Neural cell (in vitro differentiated cells): ENCODE measurements around the gene GRB2. TPM values are rescaled to one million over a fixed set of nuclear protein-coding genes. Genes with fewer than 3 reads are reported as not detected.

Experiments used
- H2AFZ ChIP-seq: fragments of 200-600, 300-800 bp; sonication (generic), shearing (Covaris generic); 2 replicates; pipeline ENCODE4 v1.6.0; 2014; ENCODE audit warnings: low read depth, mild to moderate bottlenecking, antibody characterized with exemption, low read length, moderate library complexity
- H3F3A ChIP-seq: fragments of 200-600 bp; shearing (Covaris generic); 2 replicates; pipeline ENCODE4 v1.6.1; 2016; ENCODE audit warnings: mild to moderate bottlenecking, moderate library complexity, mixed read lengths, antibody characterized with exemption, low read length; ENCODE audit not compliant: insufficient read depth, poor library complexity, severe bottlenecking
- H3K27ac ChIP-seq: fragments of 200-600, 300-800 bp; sonication (generic), shearing (Covaris generic); 2 replicates; pipeline ENCODE4 v1.5.1; 2014; ENCODE audit warnings: mild to moderate bottlenecking, low read length, moderate library complexity
- H3K27me3 ChIP-seq: fragments of 300-800, 200-600 bp; sonication (generic), shearing (Covaris generic); 2 replicates; pipeline ENCODE4 v1.6.0; 2014; ENCODE audit warnings: mild to moderate bottlenecking, low read depth, low read length, moderate library complexity; ENCODE audit not compliant: insufficient read depth
- H3K36me3 ChIP-seq: fragments of 300-800, 200-600 bp; sonication (generic), shearing (Covaris generic); 2 replicates; pipeline ENCODE4 v1.5.1; 2014; ENCODE audit warnings: mild to moderate bottlenecking, antibody characterized with exemption, low read length, moderate library complexity; ENCODE audit not compliant: insufficient read depth
- H3K4me2 ChIP-seq: fragments of 300-800, 200-600 bp; sonication (generic), shearing (Covaris generic); 2 replicates; pipeline ENCODE4 v1.6.0; 2014; ENCODE audit warnings: mild to moderate bottlenecking, low read length
- H3K4me3 ChIP-seq: fragments of 300-800, 200-600 bp; sonication (generic), shearing (Covaris generic); 2 replicates; pipeline ENCODE4 v1.5.1; 2014; ENCODE audit warnings: mild to moderate bottlenecking, low read length, moderate library complexity
- H3K79me2 ChIP-seq: fragments of 200-600 bp; shearing (Covaris generic); replicated peaks from 2 replicates; pipeline ENCODE4 v1.6.0; 2014; ENCODE audit warnings: mild to moderate bottlenecking, low read length, moderate library complexity; ENCODE audit not compliant: insufficient read depth
- H3K9ac ChIP-seq: fragments of 300-800, 200-600 bp; sonication (generic), shearing (Covaris generic); 2 replicates; pipeline ENCODE4 v1.6.1; 2016; ENCODE audit warnings: mild to moderate bottlenecking, low read length, mixed read lengths
- H3K9me2 ChIP-seq: fragments of 200-600 bp; shearing (Covaris generic); 2 replicates; pipeline ENCODE4 v1.6.1; 2016; ENCODE audit warnings: mild to moderate bottlenecking, low read length, mixed read lengths; ENCODE audit not compliant: insufficient read depth
- H3K9me3 ChIP-seq: fragments of 200-600, 300-800 bp; sonication (generic), shearing (Covaris generic); 2 replicates; pipeline ENCODE4 v1.6.1; 2016; ENCODE audit warnings: mild to moderate bottlenecking, mixed run types, low read length, moderate library complexity, mixed read lengths
- H4K20me1 ChIP-seq: fragments of 200-600 bp; shearing (Covaris generic); 2 replicates; pipeline ENCODE4 v1.6.1; 2016; ENCODE audit warnings: mild to moderate bottlenecking, mixed run types; ENCODE audit not compliant: insufficient read depth
- CTCF ChIP-seq: fragments of 450-650 bp; IDR thresholded peaks from 2 replicates; pipeline ENCODE4 v1.5.1; 2014; ENCODE audit warnings: antibody characterized with exemption, mild to moderate bottlenecking, moderate library complexity; ENCODE audit not compliant: poor library complexity, severe bottlenecking
- EP300 ChIP-seq: fragments of 450-650 bp; conservative IDR thresholded peaks from 2 replicates; pipeline ENCODE4 v1.6.1; 2014; ENCODE audit warnings: antibody characterized with exemption, mild to moderate bottlenecking, moderate library complexity; ENCODE audit not compliant: poor library complexity, severe bottlenecking
- EZH2 ChIP-seq: fragments of 200-600, 300-800 bp; shearing (Covaris generic), sonication (generic); IDR thresholded peaks from 2 replicates; pipeline ENCODE4 v1.6.1; 2014; ENCODE audit warnings: antibody characterized with exemption, low read length, borderline replicate concordance, mild to moderate bottlenecking; ENCODE audit not compliant: insufficient read depth, poor library complexity, severe bottlenecking
- MXI1 ChIP-seq: fragments of 450-650 bp; conservative IDR thresholded peaks from 2 replicates; pipeline ENCODE4 v1.6.1; 2014; ENCODE audit warnings: antibody characterized with exemption, mild to moderate bottlenecking; ENCODE audit not compliant: poor library complexity, severe bottlenecking
- POLR2AphosphoS5 ChIP-seq: IDR thresholded peaks from 2 replicates; pipeline ENCODE4 v1.6.1; 2012
- RAD21 ChIP-seq: fragments of 450-650 bp; conservative IDR thresholded peaks from 2 replicates; pipeline ENCODE4 v1.6.1; 2014; ENCODE audit warnings: antibody characterized with exemption, mild to moderate bottlenecking, moderate library complexity
- REST ChIP-seq: IDR thresholded peaks from 2 replicates; pipeline ENCODE4 v1.6.1; 2012; ENCODE audit warnings: borderline replicate concordance
- SMC3 ChIP-seq: fragments of 450-650 bp; conservative IDR thresholded peaks from 2 replicates; pipeline ENCODE4 v1.6.1; 2014; ENCODE audit warnings: antibody characterized with exemption, mild to moderate bottlenecking, moderate library complexity; ENCODE audit not compliant: poor library complexity
- TAF1 ChIP-seq: IDR thresholded peaks from 2 replicates; pipeline ENCODE4 v1.6.1; 2012; ENCODE audit warnings: low read depth
- polyA plus RNA-seq: library from polyadenylated mRNA; depleted of rRNA; stranded (reverse); fragments of >200 nt; gene quantifications from 2 replicates; pipeline ENCODE4 v1.2.3, GENCODE V29; 2014

GRB2 gene
- polyA plus RNA-seq, 1 donor from 2014 or later, result 134 TPM

GRCh38 chr17:75417054-75417580 lies 11.6 kb upstream of the GRB2 start:
- H3K9me2 ChIP-seq, result no peaks in the 10 kb centered on the region
- H3K4me3 ChIP-seq, result no peak overlapping the region
- H3F3A ChIP-seq, result no peaks in the 10 kb centered on the region
- H4K20me1 ChIP-seq, result no peaks in the 10 kb centered on the region
- H3K27me3 ChIP-seq, result peaks cover 8% of the 10 kb centered on the region
- TF ChIP-seq CTCF, result no peak
- H3K27ac ChIP-seq, result no peak overlapping the region
- no peak overlapping the region for H3K4me2 ChIP-seq
- no peaks in the 10 kb centered on the region for H3K36me3 ChIP-seq
- no peaks in the 10 kb centered on the region for H3K79me2 ChIP-seq
- no peak overlapping the region for H3K9ac ChIP-seq
- H2AFZ ChIP-seq, result no peak overlapping the region
- H3K9me3 ChIP-seq, result no peaks in the 10 kb centered on the region

DNA sequence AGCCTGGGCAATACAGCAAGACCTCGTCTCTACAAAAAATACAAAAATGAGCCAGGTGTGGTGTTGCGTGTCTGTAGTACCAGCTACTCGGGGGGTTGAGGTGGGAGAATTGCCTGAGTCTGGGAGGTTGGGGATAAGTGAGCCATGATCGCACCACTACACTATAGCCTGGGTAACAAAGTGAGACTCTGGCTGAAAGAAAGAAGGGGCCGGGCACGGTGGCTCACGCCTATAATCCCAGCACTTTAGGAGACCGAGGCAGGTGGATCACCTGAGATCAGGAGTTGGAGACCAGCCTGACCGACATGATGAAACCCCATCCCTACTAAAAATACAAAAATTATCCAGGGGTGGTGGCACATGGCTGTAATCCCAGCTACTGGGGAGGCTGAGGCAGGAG lies 10.5 kb upstream of the GRB2 start:
- Histone ChIP-seq H3K4me2 (no peak overlapping the region), H3K79me2 (no peaks in the 10 kb centered on the region), H3F3A (no peaks in the 10 kb centered on the region), H3K27me3 (peaks cover 8% of the 10 kb centered on the region), H3K27ac (no peak overlapping the region), H3K9ac (no peak overlapping the region), H3K36me3 (no peaks in the 10 kb centered on the region), H4K20me1 (no peaks in the 10 kb centered on the region), H3K9me3 (no peaks in the 10 kb centered on the region), H3K4me3 (no peak overlapping the region), H2AFZ (no peak overlapping the region), H3K9me2 (no peaks in the 10 kb centered on the region)
- TF ChIP-seq EP300 (no peak), RAD21 (no peak), CTCF (no peak), TAF1 (no peak), EZH2 (no peak), REST (no peak), MXI1 (no peak), SMC3 (no peak), POLR2AphosphoS5 (no peak)
